Peyer's patch (tissue), 4 donors: ENCODE data around the gene NCOA7. TPM values are rescaled to one million over a fixed set of nuclear protein-coding genes. Genes with fewer than 3 reads are reported as not detected.

Experiments used
- DNase-seq, 3 donors: peaks; one replicate each; pipeline ENCODE4 v3.0.0-alpha.2; 2017 to 2019
- H3K27ac ChIP-seq, 4 donors: fragments of 200-600 bp; sonication (generic); one replicate each; pipeline ENCODE4 v1.5.1; 2016 to 2019
- H3K27me3 ChIP-seq, 2 donors: fragments of 200-600 bp; sonication (generic); one replicate each; pipeline ENCODE4 v1.5.1; 2019
- H3K36me3 ChIP-seq, 3 donors: fragments of 200-600 bp; sonication (generic); one replicate each; pipeline ENCODE4 v1.5.1; 2016 to 2019
- H3K4me1 ChIP-seq, 4 donors: fragments of 200-600 bp; sonication (generic); one replicate each; pipeline ENCODE4 v1.5.1; 2016 to 2019
- H3K4me3 ChIP-seq, 4 donors: fragments of 200-600 bp; sonication (generic); 1 replicate in 3 of 4; 2 replicates in 1 of 4; pipeline ENCODE4 v1.5.1; 2016 to 2019; ENCODE audit warnings: mild to moderate bottlenecking in 1 of 4
- H3K9me3 ChIP-seq, 4 donors: fragments of 200-600 bp; sonication (generic); one replicate each; pipeline ENCODE4 v1.5.1; 2016 to 2019; ENCODE audit warnings: mild to moderate bottlenecking in 1 of 4
- CTCF ChIP-seq, 6 experiments: fragments of 450-650 bp in 4 of 6; fragments of 200-600 bp in 2 of 6; sonication (generic) in 1 of 6; IDR thresholded peaks; one replicate each; pipeline ENCODE4 v1.5.1; 2017 to 2019; ENCODE audit warnings: antibody characterized with exemption in 6 of 6, mild to moderate bottlenecking in 3 of 6, moderate library complexity in 1 of 6
- POLR2A ChIP-seq, 2 donors: fragments of 450-650 bp; IDR thresholded peaks; one replicate each; pipeline ENCODE4 v1.5.1; 2017; ENCODE audit warnings: antibody characterized with exemption in 2 of 2, mild to moderate bottlenecking in 2 of 2, moderate library complexity in 2 of 2
- total RNA-seq, 4 donors: library from RNA; depleted of rRNA; stranded (reverse); fragments of >200 nt; gene quantifications; one replicate each; pipeline ENCODE4 v1.1.0, GENCODE V29; 2016

The NCOA7 gene
- total RNA-seq, 4 donors from 2014 or later, result 15.4 to 80.9 (median 27.7) TPM

GRCh38 chr6:125823180-125823579 lies 32.4 kb downstream of the NCOA7 start:
- no peaks in the 10 kb centered on the region for H3K36me3 ChIP-seq
- no peaks in the 10 kb centered on the region for H3K9me3 ChIP-seq
- no peak overlapping the region for H3K27ac ChIP-seq
- peaks cover 0 to 31% (median 0%) of the 10 kb centered on the region in 4 donors for H3K4me1 ChIP-seq
- DNase-seq, result no peak
- H3K27me3 ChIP-seq, result no peaks in the 10 kb centered on the region
- H3K4me3 ChIP-seq, result no peak overlapping the region
- no peak for TF ChIP-seq CTCF (IDR thresholded peaks at IDR 0.05)
- no peak for TF ChIP-seq POLR2A (IDR thresholded peaks at IDR 0.05)

- no peaks in the 10 kb centered on the region for H3K27me3 ChIP-seq
- no peaks in the 10 kb centered on the region for H3K36me3 ChIP-seq
- no peaks in the 10 kb centered on the region for H3K9me3 ChIP-seq
- no peak for DNase-seq
- H3K4me1 ChIP-seq, result peaks cover 0 to 19% (median 0%) of the 10 kb centered on the region in 4 donors
- no peak overlapping the region for H3K4me3 ChIP-seq
- H3K27ac ChIP-seq, result no peak overlapping the region
- TF ChIP-seq CTCF (IDR thresholded peaks at IDR 0.05) (no peak), POLR2A (IDR thresholded peaks at IDR 0.05) (no peak)
Measured at GRCh38 chr6:125824946-125825771, 34.4 kb downstream of the NCOA7 start.

- H3K9me3 ChIP-seq, result no peaks in the 10 kb centered on the region
- no peak overlapping the region for H3K4me3 ChIP-seq
- H3K27ac ChIP-seq, result no peak overlapping the region
- TF ChIP-seq POLR2A (IDR thresholded peaks at IDR 0.05) (no peak), CTCF (IDR thresholded peaks at IDR 0.05) (no peak)
- H3K4me1 ChIP-seq, result peaks cover 0 to 8% (median under 1%) of the 10 kb centered on the region in 4 donors
- no peaks in the 10 kb centered on the region for H3K36me3 ChIP-seq
- H3K27me3 ChIP-seq, result no peaks in the 10 kb centered on the region
- DNase-seq, result no peak
Measured at GRCh38 chr6:125826695-125827463, 36.1 kb downstream of the NCOA7 start.

GRCh38 chr6:125827788-125828320 lies 37.1 kb downstream of the NCOA7 start:
- no peak for DNase-seq
- H3K36me3 ChIP-seq, result no peaks in the 10 kb centered on the region
- H3K4me3 ChIP-seq, result no peak overlapping the region
- peak overlapping the region in 1 of 4 donors; percentile 26 for H3K27ac ChIP-seq
- TF ChIP-seq POLR2A (IDR thresholded peaks at IDR 0.05) (no peak), CTCF (IDR thresholded peaks at IDR 0.05) (no peak)
- no peaks in the 10 kb centered on the region for H3K9me3 ChIP-seq
- no peaks in the 10 kb centered on the region for H3K27me3 ChIP-seq
- peaks cover 0 to 6% (median 3%) of the 10 kb centered on the region in 4 donors for H3K4me1 ChIP-seq

- H3K4me3 ChIP-seq, result no peak overlapping the region
- no peak for DNase-seq
- TF ChIP-seq CTCF (IDR thresholded peaks at IDR 0.05) (no peak), POLR2A (IDR thresholded peaks at IDR 0.05) (no peak)
- H3K9me3 ChIP-seq, result no peaks in the 10 kb centered on the region
- no peaks in the 10 kb centered on the region for H3K27me3 ChIP-seq
- peak overlapping the region in 2 of 4 donors; percentile 8 to 26 for H3K27ac ChIP-seq
- H3K36me3 ChIP-seq, result no peaks in the 10 kb centered on the region
- peaks cover 0 to 11% (median 3%) of the 10 kb centered on the region in 4 donors for H3K4me1 ChIP-seq
Measured at GRCh38 chr6:125828476-125829039, 37.8 kb downstream of the NCOA7 start.
